GM12801 (cell line): ENCODE results near the gene AHNAK.

Experiments
- TF ChIP-seq, protein P1 (sequence below): IDR thresholded peaks from one replicate; pipeline ENCODE4 v1.5.1; 2011; ENCODE audit warnings: control low read depth; ENCODE audit not compliant: insufficient read length; ENCODE audit errors: extremely low read depth

Gene AHNAK, protein sequence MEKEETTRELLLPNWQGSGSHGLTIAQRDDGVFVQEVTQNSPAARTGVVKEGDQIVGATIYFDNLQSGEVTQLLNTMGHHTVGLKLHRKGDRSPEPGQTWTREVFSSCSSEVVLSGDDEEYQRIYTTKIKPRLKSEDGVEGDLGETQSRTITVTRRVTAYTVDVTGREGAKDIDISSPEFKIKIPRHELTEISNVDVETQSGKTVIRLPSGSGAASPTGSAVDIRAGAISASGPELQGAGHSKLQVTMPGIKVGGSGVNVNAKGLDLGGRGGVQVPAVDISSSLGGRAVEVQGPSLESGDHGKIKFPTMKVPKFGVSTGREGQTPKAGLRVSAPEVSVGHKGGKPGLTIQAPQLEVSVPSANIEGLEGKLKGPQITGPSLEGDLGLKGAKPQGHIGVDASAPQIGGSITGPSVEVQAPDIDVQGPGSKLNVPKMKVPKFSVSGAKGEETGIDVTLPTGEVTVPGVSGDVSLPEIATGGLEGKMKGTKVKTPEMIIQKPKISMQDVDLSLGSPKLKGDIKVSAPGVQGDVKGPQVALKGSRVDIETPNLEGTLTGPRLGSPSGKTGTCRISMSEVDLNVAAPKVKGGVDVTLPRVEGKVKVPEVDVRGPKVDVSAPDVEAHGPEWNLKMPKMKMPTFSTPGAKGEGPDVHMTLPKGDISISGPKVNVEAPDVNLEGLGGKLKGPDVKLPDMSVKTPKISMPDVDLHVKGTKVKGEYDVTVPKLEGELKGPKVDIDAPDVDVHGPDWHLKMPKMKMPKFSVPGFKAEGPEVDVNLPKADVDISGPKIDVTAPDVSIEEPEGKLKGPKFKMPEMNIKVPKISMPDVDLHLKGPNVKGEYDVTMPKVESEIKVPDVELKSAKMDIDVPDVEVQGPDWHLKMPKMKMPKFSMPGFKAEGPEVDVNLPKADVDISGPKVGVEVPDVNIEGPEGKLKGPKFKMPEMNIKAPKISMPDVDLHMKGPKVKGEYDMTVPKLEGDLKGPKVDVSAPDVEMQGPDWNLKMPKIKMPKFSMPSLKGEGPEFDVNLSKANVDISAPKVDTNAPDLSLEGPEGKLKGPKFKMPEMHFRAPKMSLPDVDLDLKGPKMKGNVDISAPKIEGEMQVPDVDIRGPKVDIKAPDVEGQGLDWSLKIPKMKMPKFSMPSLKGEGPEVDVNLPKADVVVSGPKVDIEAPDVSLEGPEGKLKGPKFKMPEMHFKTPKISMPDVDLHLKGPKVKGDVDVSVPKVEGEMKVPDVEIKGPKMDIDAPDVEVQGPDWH (N-terminal part only)

DNA sequence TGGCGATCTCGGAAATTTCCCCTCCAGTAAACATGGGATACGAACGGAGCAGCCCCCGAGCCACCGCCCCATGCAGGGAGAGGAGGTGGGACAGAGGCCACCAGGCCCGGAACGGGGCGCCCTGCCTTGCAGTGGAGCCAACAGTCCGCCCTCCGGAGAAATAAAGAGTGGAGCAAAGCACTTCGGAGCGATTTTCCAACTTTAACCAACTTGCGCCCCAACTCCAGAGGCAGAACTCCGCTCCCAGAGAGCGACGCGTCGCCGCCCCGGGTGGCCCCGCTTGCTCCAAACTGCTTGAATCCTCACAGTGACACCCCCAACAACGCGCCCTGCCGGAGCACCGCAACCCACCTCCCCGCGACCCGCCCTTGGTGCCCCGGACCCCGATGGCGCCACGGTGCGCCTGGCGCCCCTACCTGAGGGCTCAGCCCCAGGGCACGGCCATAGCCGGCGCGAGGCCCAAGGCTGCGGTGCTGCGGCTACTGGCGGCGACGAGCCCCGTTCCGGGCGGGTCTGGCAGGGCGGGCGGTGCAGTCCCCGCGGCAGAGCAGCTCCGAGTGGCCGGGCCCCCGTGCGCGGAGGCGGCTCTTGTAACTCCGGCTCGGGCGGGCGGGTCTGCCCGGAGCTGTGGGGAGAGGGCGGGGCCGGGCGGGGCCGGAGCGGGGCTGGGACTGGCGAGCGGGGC, at the start of gene AHNAK:
Gene AHNAK (minus strand): TSS at position 563 of the 685 bp plus-strand sequence. CDS start 10,708 bp downstream, outside the sequence.
- TF ChIP-seq, protein P1, sequence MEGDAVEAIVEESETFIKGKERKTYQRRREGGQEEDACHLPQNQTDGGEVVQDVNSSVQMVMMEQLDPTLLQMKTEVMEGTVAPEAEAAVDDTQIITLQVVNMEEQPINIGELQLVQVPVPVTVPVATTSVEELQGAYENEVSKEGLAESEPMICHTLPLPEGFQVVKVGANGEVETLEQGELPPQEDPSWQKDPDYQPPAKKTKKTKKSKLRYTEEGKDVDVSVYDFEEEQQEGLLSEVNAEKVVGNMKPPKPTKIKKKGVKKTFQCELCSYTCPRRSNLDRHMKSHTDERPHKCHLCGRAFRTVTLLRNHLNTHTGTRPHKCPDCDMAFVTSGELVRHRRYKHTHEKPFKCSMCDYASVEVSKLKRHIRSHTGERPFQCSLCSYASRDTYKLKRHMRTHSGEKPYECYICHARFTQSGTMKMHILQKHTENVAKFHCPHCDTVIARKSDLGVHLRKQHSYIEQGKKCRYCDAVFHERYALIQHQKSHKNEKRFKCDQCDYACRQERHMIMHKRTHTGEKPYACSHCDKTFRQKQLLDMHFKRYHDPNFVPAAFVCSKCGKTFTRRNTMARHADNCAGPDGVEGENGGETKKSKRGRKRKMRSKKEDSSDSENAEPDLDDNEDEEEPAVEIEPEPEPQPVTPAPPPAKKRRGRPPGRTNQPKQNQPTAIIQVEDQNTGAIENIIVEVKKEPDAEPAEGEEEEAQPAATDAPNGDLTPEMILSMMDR: no peak

DNA sequence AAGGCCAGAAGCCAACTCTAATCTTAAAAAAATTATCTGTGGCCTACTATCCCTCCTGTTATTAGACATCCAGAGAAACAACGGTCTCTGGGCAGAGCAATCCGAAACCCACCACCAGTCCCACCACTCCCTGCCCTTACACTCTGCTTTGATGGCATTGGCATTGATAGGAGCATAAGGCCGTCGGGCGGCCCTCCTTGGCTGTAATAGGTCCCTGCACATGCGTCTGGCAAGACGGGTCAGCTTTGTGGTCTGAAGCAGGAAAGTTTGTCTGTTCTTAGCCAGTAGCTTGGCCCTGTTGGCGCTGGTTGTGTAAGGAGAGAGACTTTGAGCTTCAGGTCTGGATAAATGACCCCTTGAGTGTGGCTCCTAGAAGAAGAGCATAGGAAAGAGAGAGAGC, 48.5 kb upstream of the AHNAK start:
- TF ChIP-seq, protein P1: no peak

DNA sequence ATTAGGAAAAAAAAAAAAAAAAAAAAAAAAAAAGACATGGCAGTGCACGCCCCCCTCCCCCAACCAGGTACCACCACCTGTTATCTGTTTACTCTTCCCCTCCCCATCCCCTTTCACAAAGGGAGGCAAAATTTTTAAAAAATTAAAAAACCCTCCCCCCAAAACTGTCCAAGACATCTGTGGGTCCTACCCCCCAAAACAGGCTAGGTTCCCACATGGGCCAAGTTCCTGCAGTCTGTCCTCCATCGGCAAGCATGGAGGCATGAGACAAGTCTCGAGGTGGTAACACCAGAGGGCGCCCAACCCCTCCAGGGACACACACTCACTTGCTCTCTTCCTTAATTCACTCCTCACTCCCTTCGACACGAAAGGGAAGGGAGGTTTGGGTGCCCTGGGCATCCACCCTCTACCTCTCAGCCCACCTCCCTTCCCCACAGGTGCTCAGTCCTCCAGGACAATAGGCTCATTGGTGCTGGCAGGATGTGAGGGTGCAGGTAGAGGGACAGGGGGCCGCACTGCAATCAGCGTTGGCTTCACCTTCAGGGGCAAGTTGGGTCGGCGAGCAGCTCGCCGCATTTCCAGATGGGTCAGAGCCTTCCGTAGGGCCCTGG, 46.9 kb upstream of the AHNAK start:
- TF ChIP-seq, protein P1: no peak

DNA sequence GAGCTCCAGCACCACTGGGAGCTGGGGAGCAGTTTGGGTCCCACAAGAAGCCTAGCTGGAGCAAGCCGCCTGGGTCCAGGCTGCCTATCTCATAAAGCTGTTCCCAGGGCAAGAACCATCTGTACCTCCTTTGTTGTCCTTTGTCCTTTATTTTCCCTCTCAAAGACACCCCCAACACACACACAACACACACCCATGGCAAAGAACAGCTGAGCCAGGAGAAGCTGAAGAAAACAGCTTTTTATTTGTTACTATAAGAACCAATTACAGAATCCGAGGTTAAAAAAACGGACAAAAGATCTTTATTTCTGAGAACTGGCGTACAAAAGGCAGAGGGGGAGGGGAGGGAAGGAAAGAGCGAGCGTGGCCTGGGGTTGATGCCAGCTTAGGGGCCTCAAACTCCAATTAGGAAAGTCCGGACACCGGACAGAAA, 46.4 kb upstream of the AHNAK start:
- TF ChIP-seq, protein P1: no peak

DNA sequence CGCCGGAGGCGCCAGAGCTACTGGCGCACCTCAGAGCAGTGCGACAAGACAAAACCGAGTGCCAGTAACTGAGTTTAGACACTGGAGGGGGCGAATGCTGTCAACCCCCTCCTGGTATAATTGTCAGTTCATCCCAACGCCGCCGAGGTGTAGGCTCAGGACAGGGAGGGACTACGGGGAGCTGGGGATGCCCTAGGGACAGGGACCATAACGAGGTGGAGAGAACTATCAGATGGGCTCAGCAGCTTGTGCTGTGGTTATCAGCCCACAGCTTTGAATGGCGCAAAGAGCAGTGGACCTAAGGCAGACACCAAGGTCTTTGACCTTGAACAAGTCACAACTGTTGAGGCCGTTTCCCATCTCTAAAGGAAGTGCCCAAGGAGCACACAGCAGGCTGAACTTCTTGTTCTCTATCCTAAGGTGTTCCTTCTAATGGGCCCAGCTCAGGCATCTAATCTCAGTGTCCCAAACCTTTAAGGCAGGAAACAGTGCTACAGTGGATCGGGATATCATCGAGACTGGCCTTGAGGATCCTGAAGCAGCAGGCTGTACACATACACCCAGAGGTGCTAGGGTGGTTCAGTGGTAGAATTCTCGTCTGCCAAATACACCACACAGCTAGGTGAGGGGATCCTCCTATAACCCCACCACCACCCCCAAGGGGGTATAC, 45.7 kb upstream of the AHNAK start:
- TF ChIP-seq, protein P1: no peak

DNA sequence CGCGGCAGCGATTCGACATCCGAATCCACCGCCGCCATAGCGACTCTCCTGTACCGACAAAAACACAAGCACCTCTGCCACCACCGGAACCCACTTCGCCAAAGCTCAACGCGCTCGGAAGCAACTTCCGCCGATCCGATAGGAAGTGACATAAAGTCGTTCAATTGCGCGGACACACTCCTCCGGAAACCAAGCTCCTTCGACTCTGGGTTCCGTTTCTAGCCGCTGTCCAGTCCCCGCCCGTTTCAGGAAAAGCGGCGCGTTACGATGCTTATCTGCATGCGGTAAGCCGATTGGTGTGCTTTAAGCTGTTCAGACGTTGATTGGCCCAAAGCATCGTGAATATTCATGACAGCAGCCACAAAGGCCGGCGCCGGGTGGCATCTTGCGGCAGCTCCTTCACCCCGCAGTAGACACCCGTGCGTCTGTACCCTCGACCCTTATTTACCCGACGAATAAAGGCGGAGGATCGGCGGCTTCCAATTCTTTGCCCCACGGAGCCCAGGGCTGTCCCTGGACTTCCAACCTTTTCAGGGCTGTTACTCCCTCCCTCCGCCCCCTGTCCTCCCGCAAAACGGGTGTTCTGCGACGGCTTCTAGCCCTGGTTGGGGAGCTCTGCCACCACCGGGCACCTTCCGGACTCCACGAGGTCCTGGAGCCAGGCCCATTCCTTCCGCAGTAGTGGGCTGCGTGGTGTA, 45.0 kb upstream of the AHNAK start, which contains the start of gene TUT1:
Gene TUT1 (minus strand): TSS at position 76 of the 698 bp plus-strand sequence. CDS start 38 bp downstream, at position 38.
- TF ChIP-seq, protein P1: no peak
